Peyer's patch (tissue), 4 donors: ENCODE measurements around the gene OR2A12. TPM values are rescaled to one million over a fixed set of nuclear protein-coding genes. Genes with fewer than 3 reads are reported as not detected.

ENCODE experiments used
- DNase-seq, 3 donors: peaks; one replicate each; pipeline ENCODE4 v3.0.0-alpha.2; 2017 to 2019
- H3K27ac ChIP-seq, 4 donors: fragments of 200-600 bp; sonication (generic); one replicate each; pipeline ENCODE4 v1.5.1; 2016 to 2019
- H3K27me3 ChIP-seq, 2 donors: fragments of 200-600 bp; sonication (generic); one replicate each; pipeline ENCODE4 v1.5.1; 2019
- H3K36me3 ChIP-seq, 3 donors: fragments of 200-600 bp; sonication (generic); one replicate each; pipeline ENCODE4 v1.5.1; 2016 to 2019
- H3K4me1 ChIP-seq, 4 donors: fragments of 200-600 bp; sonication (generic); one replicate each; pipeline ENCODE4 v1.5.1; 2016 to 2019
- H3K4me3 ChIP-seq, 4 donors: fragments of 200-600 bp; sonication (generic); 1 replicate in 3 of 4; 2 replicates in 1 of 4; pipeline ENCODE4 v1.5.1; 2016 to 2019; ENCODE audit warnings: mild to moderate bottlenecking in 1 of 4
- H3K9me3 ChIP-seq, 4 donors: fragments of 200-600 bp; sonication (generic); one replicate each; pipeline ENCODE4 v1.5.1; 2016 to 2019; ENCODE audit warnings: mild to moderate bottlenecking in 1 of 4
- CTCF ChIP-seq, 6 experiments: fragments of 450-650 bp in 4 of 6; fragments of 200-600 bp in 2 of 6; sonication (generic) in 1 of 6; IDR thresholded peaks; one replicate each; pipeline ENCODE4 v1.5.1; 2017 to 2019; ENCODE audit warnings: antibody characterized with exemption in 6 of 6, mild to moderate bottlenecking in 3 of 6, moderate library complexity in 1 of 6
- POLR2A ChIP-seq, 2 donors: fragments of 450-650 bp; IDR thresholded peaks; one replicate each; pipeline ENCODE4 v1.5.1; 2017; ENCODE audit warnings: antibody characterized with exemption in 2 of 2, mild to moderate bottlenecking in 2 of 2, moderate library complexity in 2 of 2
- small RNA-seq, 2 donors: library from RNA; depleted of rRNA; stranded (forward); fragments of <200 nt; gene quantifications; one replicate each; pipeline ENCODE3, GENCODE V24; 2016
- total RNA-seq, 4 donors: library from RNA; depleted of rRNA; stranded (reverse); fragments of >200 nt; gene quantifications; one replicate each; pipeline ENCODE4 v1.1.0, GENCODE V29; 2016

Gene OR2A12
- total RNA-seq, 4 donors from 2014 or later, result not detected

- Histone ChIP-seq H3K27me3 (no peaks in the 10 kb centered on the region), H3K4me3 (no peak overlapping the region), H3K4me1 (no peaks in the 10 kb centered on the region), H3K27ac (no peak overlapping the region), H3K9me3 (no peaks in the 10 kb centered on the region), H3K36me3 (no peaks in the 10 kb centered on the region)
- no peak for DNase-seq
- no peak for TF ChIP-seq CTCF (IDR thresholded peaks at IDR 0.05)
- no peak for TF ChIP-seq POLR2A (IDR thresholded peaks at IDR 0.05)
Observed at GRCh38 chr7:144134116-144134515, 48.0 kb downstream of the OR2A12 start.

DNA sequence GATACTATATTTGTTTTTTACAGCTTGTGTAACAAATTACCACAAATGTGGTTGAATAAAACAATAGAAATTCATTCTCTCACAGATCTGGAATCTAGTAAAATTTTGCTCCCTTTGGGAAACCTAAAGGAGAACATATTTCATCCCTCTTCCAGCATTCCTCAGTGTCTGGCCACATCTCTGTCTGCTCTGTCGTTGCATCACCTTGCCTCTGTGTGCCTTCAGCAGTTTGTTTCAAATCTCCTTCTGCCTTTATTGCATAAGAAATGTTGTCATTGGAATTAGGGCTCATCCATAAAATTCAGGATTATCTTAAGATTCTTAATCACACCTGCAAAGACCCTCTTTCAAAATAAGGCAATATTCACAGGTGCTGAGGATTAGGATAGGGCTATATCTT is 51.4 kb downstream of the OR2A12 start:
- Histone ChIP-seq H3K27me3 (no peaks in the 10 kb centered on the region), H3K36me3 (no peaks in the 10 kb centered on the region), H3K4me1 (no peaks in the 10 kb centered on the region), H3K27ac (no peak overlapping the region), H3K4me3 (no peak overlapping the region), H3K9me3 (no peaks in the 10 kb centered on the region)
- TF ChIP-seq CTCF (IDR thresholded peaks at IDR 0.05), result no peak
- no peak for TF ChIP-seq POLR2A (IDR thresholded peaks at IDR 0.05)
- DNase-seq, result no peak

GRCh38 chr7:144142187-144142586 is 56.1 kb downstream of the OR2A12 start:
- no peaks in the 10 kb centered on the region for H3K4me1 ChIP-seq
- TF ChIP-seq CTCF (IDR thresholded peaks at IDR 0.05) (no peak), POLR2A (IDR thresholded peaks at IDR 0.05) (no peak)
- H3K27me3 ChIP-seq, result no peaks in the 10 kb centered on the region
- H3K36me3 ChIP-seq, result no peaks in the 10 kb centered on the region
- DNase-seq, result no peak
- H3K27ac ChIP-seq, result no peak overlapping the region
- no peak overlapping the region for H3K4me3 ChIP-seq
- peaks cover 0 to 3% (median 2%) of the 10 kb centered on the region in 4 donors for H3K9me3 ChIP-seq

DNA sequence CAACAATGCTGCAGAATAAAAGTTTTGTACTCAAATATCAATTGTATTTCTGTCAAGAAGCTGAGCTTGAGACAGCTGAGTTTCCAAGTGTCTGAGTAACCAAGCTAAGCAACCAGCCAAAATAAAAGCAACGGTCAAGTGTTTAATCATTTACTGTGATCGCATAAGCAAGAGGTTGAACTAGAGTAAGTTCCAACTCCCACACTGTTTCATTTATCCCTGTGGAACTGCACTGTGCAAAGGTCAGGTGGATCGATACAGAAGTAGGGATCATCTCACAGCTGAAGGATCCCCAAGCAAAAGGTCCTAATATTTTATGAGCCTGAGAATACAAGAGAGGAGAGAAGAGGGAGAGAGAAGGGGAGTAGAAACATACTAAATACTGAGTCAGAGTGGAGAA is 58.3 kb downstream of the OR2A12 start:
- no peak for DNase-seq
- no peak overlapping the region for H3K27ac ChIP-seq
- H3K36me3 ChIP-seq, result no peaks in the 10 kb centered on the region
- no peak overlapping the region for H3K4me3 ChIP-seq
- TF ChIP-seq CTCF (IDR thresholded peaks at IDR 0.05), result no peak
- TF ChIP-seq POLR2A (IDR thresholded peaks at IDR 0.05), result no peak
- no peaks in the 10 kb centered on the region for H3K27me3 ChIP-seq
- H3K9me3 ChIP-seq, result peaks cover 0 to 12% (median 4%) of the 10 kb centered on the region in 4 donors
- H3K4me1 ChIP-seq, result no peaks in the 10 kb centered on the region

DNA sequence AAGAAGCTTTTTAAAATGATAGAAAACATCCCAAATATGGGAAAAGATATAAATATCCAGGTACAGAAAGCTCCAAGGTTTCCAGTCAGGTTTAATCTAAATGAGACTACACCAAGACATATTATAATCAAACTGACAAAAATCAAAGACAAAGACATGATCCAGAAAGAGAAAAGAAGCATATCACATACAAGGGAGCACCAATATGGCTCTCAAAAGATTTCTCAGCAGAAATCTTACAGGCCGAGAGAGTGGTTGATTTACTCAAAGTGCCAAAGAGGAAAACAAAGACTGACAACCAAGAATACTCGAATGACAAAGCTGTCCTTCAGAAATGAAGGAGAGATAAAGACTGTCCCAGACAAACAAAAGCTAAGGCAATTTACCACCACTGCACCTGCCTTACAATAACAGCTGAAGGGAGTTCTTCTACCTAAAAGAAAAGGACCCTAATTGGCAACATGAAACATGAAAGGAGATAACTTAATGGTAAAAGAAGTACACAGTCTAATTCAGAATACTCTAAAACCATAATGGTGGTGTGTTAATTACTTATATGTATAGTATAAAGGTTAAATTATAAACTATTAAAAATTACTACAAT is 62.2 kb downstream of the OR2A12 start:
- TF ChIP-seq POLR2A (IDR thresholded peaks at IDR 0.05) (no peak), CTCF (IDR thresholded peaks at IDR 0.05) (no peak)
- H3K4me3 ChIP-seq, result no peak overlapping the region

More for the DNA sequence above, 62.2 kb downstream of the OR2A12 start:
- Histone ChIP-seq H3K4me1 (no peaks in the 10 kb centered on the region), H3K36me3 (no peaks in the 10 kb centered on the region), H3K27me3 (no peaks in the 10 kb centered on the region), H3K27ac (no peak overlapping the region), H3K9me3 (peaks cover 0 to 12% (median 4%) of the 10 kb centered on the region in 4 donors)
- DNase-seq, result no peak

Small RNA genes lying within 50 kb of the gene (small RNA-seq; reads per million reads assigned to genes)
- gene OR2A41P, result 0 reads per million in 2 donors

Other genes starting within 250 kb of the OR2A12 start
- 10 to 100 TPM; 21.8 to 33.8 (median 24.4) TPM for gene TCAF1, start 184.1 kb upstream of the OR2A12 start, total RNA-seq
- not detected for gene OR2F2, start 151.0 kb upstream of the OR2A12 start, total RNA-seq
- gene OR2F1, start 131.4 kb upstream of the OR2A12 start, total RNA-seq, result not detected
- gene OR6B1, start 86.0 kb upstream of the OR2A12 start, total RNA-seq, result not detected
- gene OR2A5, start 37.3 kb upstream of the OR2A12 start, total RNA-seq, result not detected
- gene OR2A25, start 16.5 kb upstream of the OR2A12 start, total RNA-seq, result not detected
- gene OR2A2, start 23.3 kb downstream of the OR2A12 start, total RNA-seq, result not detected
- not detected for gene OR2A14, start 36.9 kb downstream of the OR2A12 start, total RNA-seq
- gene CTAGE4, start 97.2 kb downstream of the OR2A12 start, total RNA-seq, result 10 to 100 TPM; 13.0 to 33.4 (median 20.3) TPM
- gene ARHGEF35, start 109.6 kb downstream of the OR2A12 start, total RNA-seq, result 10 to 100 TPM in 3 of 4 donors, 1 to 10 TPM in 1; 8.3 to 18.9 (median 16.1) TPM
- gene OR2A42, start 153.3 kb downstream of the OR2A12 start, total RNA-seq, result not detected
- 10 to 100 TPM in 3 of 4 donors, not detected in 1; 10.9 to 40.3 (median 34.3) TPM for gene OR2A7, start 178.5 kb downstream of the OR2A12 start, total RNA-seq
- 10 to 100 TPM in 2 of 4 donors, 1 to 10 TPM in 1, not detected in 1; 6.5 to 13.5 (median 10.2) TPM for gene CTAGE8, start 183.0 kb downstream of the OR2A12 start, total RNA-seq
- not detected for gene OR2A1, start 226.1 kb downstream of the OR2A12 start, total RNA-seq